HG02885 (cell line): ENCODE measurements around the gene UBXN6.

Source experiments
- ATAC-seq: cut with Tn5 transposase; IDR thresholded peaks from one replicate; pipeline ENCODE4 v1.9.1; 2021; ENCODE audit warnings: mild to moderate bottlenecking; ENCODE audit not compliant: unreplicated experiment, poor library complexity

The UBXN6 gene

GRCh38 chr19:4443188-4443587, 14.4 kb downstream of the UBXN6 start:
- no peak for ATAC-seq

- ATAC-seq, result no peak
Measured at GRCh38 chr19:4442819-4443146, 14.8 kb downstream of the UBXN6 start.

- no peak for ATAC-seq
Measured at GRCh38 chr19:4441994-4442818, 15.4 kb downstream of the UBXN6 start.

- no peak for ATAC-seq
Measured at GRCh38 chr19:4439243-4439642, 18.4 kb downstream of the UBXN6 start.

- no peak for ATAC-seq
Measured at GRCh38 chr19:4437103-4437502, 20.5 kb downstream of the UBXN6 start.

GRCh38 chr19:4436231-4436630, 21.4 kb downstream of the UBXN6 start:
- ATAC-seq, result no peak

- no peak for ATAC-seq
Measured at GRCh38 chr19:4434391-4434790, 23.2 kb downstream of the UBXN6 start.

GRCh38 chr19:4432918-4433506, 24.6 kb downstream of the UBXN6 start:
- ATAC-seq, result no peak

- no peak for ATAC-seq
Measured at GRCh38 chr19:4431808-4432674, 25.6 kb downstream of the UBXN6 start.

- no peak for ATAC-seq
Measured at GRCh38 chr19:4431296-4431695, 26.3 kb downstream of the UBXN6 start.

GRCh38 chr19:4430760-4431159, 26.8 kb downstream of the UBXN6 start:
- no peak for ATAC-seq

GRCh38 chr19:4429771-4430171, 27.8 kb downstream of the UBXN6 start:
- ATAC-seq, result no peak

- ATAC-seq, result no peak
Measured at GRCh38 chr19:4429256-4429655, 28.3 kb downstream of the UBXN6 start.

GRCh38 chr19:4428326-4428975, 29.1 kb downstream of the UBXN6 start:
- no peak for ATAC-seq

- ATAC-seq, result no peak
Measured at GRCh38 chr19:4425537-4425936, 32.1 kb downstream of the UBXN6 start.

- ATAC-seq, result no peak
Measured at GRCh38 chr19:4423416-4424126, 34.0 kb downstream of the UBXN6 start.

- no peak for ATAC-seq
Measured at GRCh38 chr19:4416268-4416667, 41.3 kb downstream of the UBXN6 start.

- no peak for ATAC-seq
Measured at GRCh38 chr19:4415352-4415751, 42.2 kb downstream of the UBXN6 start.

GRCh38 chr19:4414800-4415321, 42.7 kb downstream of the UBXN6 start:
- no peak for ATAC-seq
